Activated naive CD4-positive, alpha-beta T cell treated with Interleukin-2 at 50 U/mL for 16 hours (primary cell): ENCODE measurements around the gene GHSR.

ENCODE experiments used
- DNase-seq: peaks from one replicate; pipeline ENCODE4 v3.0.0-alpha.2; 2020

GHSR gene

GRCh38 chr3:172447611-172448579, at the start of gene GHSR:
Gene GHSR, minus strand, starts transcription at chr3:172448456. Its CDS starts 43 bp downstream, at chr3:172448413.
- peak; percentile 7 for DNase-seq

GRCh38 chr3:172490198-172490669, 42.0 kb upstream of the GHSR start:
- DNase-seq: peak; percentile 79

- no peak for DNase-seq
Observed at GRCh38 chr3:172478116-172478515, 29.9 kb upstream of the GHSR start.

GRCh38 chr3:172476347-172476746, 28.1 kb upstream of the GHSR start:
- DNase-seq: no peak

GRCh38 chr3:172475703-172476102, 27.4 kb upstream of the GHSR start:
- DNase-seq: no peak

GRCh38 chr3:172471903-172472302, 23.6 kb upstream of the GHSR start:
- no peak for DNase-seq

GRCh38 chr3:172470588-172470987, 22.3 kb upstream of the GHSR start:
- DNase-seq: no peak

GRCh38 chr3:172467170-172467824, 19.0 kb upstream of the GHSR start:
- no peak for DNase-seq

GRCh38 chr3:172466553-172467130, 18.4 kb upstream of the GHSR start:
- no peak for DNase-seq

GRCh38 chr3:172465281-172465680, 17.0 kb upstream of the GHSR start:
- DNase-seq: no peak

- no peak for DNase-seq
Observed at GRCh38 chr3:172464306-172464705, 16.1 kb upstream of the GHSR start.

GRCh38 chr3:172461530-172462138, 13.4 kb upstream of the GHSR start:
- DNase-seq: no peak

- DNase-seq: no peak
Observed at GRCh38 chr3:172456404-172456803, 8.1 kb upstream of the GHSR start.

GRCh38 chr3:172454180-172454579, 5.9 kb upstream of the GHSR start:
- no peak for DNase-seq

GRCh38 chr3:172449466-172450149, 1.4 kb upstream of the GHSR start:
- peak; percentile 10 for DNase-seq

GRCh38 chr3:172448661-172449465, 607 bp upstream of the GHSR start:
- no peak for DNase-seq

- no peak for DNase-seq
Observed at GRCh38 chr3:172446198-172446597, 2.1 kb downstream of the GHSR start.

GRCh38 chr3:172444821-172445220, 3.4 kb downstream of the GHSR start:
- DNase-seq: no peak

GRCh38 chr3:172442606-172443005, 5.7 kb downstream of the GHSR start:
- no peak for DNase-seq

- no peak for DNase-seq
Observed at GRCh38 chr3:172441581-172441980, 6.7 kb downstream of the GHSR start.

- no peak for DNase-seq
Observed at GRCh38 chr3:172438186-172438585, 10.1 kb downstream of the GHSR start.

GRCh38 chr3:172437713-172438112, 10.5 kb downstream of the GHSR start:
- no peak for DNase-seq
